Neural cell (in vitro differentiated cells): ENCODE data around the gene IGF2BP3.

Source experiments
- EZH2 ChIP-seq: fragments of 200-600, 300-800 bp; shearing (Covaris generic), sonication (generic); IDR thresholded peaks from 2 replicates; pipeline ENCODE4 v1.6.1; 2014; ENCODE audit warnings: antibody characterized with exemption, low read length, borderline replicate concordance, mild to moderate bottlenecking; ENCODE audit not compliant: insufficient read depth, poor library complexity, severe bottlenecking
- TF ChIP-seq, protein P1 (sequence below): fragments of 450-650 bp; IDR thresholded peaks from 2 replicates; pipeline ENCODE4 v1.5.1; 2014; ENCODE audit warnings: antibody characterized with exemption, mild to moderate bottlenecking, moderate library complexity; ENCODE audit not compliant: poor library complexity, severe bottlenecking
- TF ChIP-seq, protein P2 (sequence below): IDR thresholded peaks from 2 replicates; pipeline ENCODE4 v1.6.1; 2012; ENCODE audit warnings: borderline replicate concordance

DNA sequence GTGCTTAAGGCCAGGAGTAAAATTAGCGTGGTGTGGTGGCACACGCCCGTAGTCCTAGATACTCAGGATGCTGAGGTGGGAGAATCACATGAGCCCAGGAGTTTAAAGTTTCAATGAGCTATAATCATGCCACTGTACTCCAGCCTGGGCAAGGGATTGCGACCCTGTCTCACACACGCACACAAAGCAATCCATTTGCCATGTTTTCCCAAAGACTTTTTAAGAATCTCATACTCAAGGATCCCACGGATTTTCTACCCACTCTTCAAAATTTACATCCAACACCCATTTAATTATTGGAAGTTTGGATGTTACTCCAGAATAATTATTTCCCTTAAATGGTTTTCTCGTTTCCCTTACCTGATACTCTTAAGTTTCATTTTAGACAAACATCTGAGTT is 47.9 kb downstream of the IGF2BP3 start:
- TF ChIP-seq, protein P1, sequence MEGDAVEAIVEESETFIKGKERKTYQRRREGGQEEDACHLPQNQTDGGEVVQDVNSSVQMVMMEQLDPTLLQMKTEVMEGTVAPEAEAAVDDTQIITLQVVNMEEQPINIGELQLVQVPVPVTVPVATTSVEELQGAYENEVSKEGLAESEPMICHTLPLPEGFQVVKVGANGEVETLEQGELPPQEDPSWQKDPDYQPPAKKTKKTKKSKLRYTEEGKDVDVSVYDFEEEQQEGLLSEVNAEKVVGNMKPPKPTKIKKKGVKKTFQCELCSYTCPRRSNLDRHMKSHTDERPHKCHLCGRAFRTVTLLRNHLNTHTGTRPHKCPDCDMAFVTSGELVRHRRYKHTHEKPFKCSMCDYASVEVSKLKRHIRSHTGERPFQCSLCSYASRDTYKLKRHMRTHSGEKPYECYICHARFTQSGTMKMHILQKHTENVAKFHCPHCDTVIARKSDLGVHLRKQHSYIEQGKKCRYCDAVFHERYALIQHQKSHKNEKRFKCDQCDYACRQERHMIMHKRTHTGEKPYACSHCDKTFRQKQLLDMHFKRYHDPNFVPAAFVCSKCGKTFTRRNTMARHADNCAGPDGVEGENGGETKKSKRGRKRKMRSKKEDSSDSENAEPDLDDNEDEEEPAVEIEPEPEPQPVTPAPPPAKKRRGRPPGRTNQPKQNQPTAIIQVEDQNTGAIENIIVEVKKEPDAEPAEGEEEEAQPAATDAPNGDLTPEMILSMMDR: no peak
- TF ChIP-seq, protein P2, sequence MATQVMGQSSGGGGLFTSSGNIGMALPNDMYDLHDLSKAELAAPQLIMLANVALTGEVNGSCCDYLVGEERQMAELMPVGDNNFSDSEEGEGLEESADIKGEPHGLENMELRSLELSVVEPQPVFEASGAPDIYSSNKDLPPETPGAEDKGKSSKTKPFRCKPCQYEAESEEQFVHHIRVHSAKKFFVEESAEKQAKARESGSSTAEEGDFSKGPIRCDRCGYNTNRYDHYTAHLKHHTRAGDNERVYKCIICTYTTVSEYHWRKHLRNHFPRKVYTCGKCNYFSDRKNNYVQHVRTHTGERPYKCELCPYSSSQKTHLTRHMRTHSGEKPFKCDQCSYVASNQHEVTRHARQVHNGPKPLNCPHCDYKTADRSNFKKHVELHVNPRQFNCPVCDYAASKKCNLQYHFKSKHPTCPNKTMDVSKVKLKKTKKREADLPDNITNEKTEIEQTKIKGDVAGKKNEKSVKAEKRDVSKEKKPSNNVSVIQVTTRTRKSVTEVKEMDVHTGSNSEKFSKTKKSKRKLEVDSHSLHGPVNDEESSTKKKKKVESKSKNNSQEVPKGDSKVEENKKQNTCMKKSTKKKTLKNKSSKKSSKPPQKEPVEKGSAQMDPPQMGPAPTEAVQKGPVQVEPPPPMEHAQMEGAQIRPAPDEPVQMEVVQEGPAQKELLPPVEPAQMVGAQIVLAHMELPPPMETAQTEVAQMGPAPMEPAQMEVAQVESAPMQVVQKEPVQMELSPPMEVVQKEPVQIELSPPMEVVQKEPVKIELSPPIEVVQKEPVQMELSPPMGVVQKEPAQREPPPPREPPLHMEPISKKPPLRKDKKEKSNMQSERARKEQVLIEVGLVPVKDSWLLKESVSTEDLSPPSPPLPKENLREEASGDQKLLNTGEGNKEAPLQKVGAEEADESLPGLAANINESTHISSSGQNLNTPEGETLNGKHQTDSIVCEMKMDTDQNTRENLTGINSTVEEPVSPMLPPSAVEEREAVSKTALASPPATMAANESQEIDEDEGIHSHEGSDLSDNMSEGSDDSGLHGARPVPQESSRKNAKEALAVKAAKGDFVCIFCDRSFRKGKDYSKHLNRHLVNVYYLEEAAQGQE: no peak
- TF ChIP-seq EZH2: no peak
